ENCODE data around the gene KITLG.

GRCh38 chr12:88519802-88520435, 60.4 kb downstream of the KITLG start:
- no peak for TF ChIP-seq CTCF (IDR thresholded peaks at IDR 0.05; ENCODE audit: insufficient read depth, low read length)
- no peak for TF ChIP-seq REST (IDR thresholded peaks at IDR 0.05; ENCODE audit: insufficient replicate concordance, low read depth)
- no peak for TF ChIP-seq GABPA (IDR thresholded peaks at IDR 0.05; ENCODE audit: low read depth)
